ENCODE data around the gene SNTN.
"Not testable (repeated sequence)": the region's sequence is repeated elsewhere in the genome, so short reads cannot be mapped to it uniquely, and the experiment has no call there.

The SNTN gene

DNA sequence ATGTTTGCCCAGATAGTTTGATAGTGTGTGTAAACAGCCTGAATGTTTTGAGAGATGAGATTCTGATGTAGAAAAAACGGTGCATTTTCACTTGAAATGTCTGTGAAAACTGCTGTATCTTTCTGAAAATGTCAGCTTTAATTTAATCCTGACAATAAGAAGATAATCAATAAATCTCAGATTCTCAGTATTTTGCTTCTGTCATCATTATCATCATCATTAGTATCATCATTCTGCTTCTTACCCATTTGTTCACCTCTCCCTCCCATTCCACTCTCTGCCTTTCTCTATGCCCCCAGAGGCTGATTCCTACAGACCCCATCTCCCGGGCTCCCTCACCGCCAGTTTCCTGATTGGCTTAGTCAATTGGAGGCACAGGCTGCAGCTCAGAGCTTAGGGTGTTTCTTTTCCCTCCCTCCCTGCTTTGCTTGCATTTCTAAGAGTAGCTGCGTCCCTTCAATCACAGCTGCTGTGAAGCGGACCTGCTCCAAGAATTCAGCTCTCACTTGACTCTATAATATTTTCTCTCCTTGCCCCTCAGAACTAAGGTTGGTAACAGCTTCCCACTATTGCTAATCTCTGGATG lies 8.2 kb upstream of the SNTN start:
- in situ Hi-C loops (cut with HindIII; ENCODE audit: low sequenced_read_pairs): no loop called here

DNA sequence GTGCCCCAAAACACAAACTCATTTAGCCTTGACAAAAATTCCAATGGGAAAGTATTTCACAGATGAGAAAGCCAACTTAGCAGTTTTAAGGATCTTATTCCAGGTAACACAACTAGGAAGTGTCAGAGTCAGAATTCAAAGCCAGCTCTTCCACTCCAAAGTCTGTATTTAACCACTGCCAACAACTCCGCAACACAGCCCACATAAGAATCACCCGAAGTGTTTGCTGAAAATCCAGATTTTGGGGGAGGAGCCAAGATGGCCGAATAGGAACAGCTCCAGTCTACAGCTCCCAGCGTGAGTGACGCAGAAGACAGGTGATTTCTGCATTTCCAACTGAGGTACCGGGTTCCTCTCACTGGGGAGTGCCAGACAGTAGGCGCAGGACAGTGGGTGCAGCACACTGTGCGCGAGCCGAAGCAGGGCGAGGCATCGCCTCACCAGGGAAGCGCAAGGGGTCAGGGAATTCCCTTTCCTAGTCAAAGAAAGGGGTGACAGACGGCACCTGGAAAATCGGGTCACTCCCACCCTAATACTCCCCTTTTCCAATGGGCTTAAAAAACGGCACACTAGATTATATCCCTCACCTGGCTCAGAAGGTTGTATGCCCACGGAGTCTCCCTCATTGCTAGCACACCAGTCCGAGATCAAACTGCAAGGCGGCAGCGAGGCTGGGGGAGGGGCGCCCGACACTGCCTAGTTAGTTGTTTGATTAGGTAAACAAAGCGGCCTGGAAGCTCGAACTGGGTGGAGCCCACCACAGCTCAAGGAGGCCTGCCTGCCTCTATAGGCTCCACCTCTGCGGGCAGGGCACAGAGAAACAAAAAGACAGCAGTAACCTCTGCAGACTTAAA lies 7.3 kb upstream of the SNTN start:
- in situ Hi-C loops (cut with HindIII; ENCODE audit: low sequenced_read_pairs); H3K4me3 ChIP-seq (ENCODE audit: low read depth, low read length); DNase-seq (ENCODE audit: low read depth, low spot score): not testable (repeated sequence)

More for the DNA sequence above, 8.2 kb upstream of the SNTN start:
- H3K4me3 ChIP-seq (ENCODE audit: low read depth, low read length): no peak overlapping the region
- no peak for DNase-seq (ENCODE audit: low read depth, low spot score)
- TF ChIP-seq, protein P1, sequence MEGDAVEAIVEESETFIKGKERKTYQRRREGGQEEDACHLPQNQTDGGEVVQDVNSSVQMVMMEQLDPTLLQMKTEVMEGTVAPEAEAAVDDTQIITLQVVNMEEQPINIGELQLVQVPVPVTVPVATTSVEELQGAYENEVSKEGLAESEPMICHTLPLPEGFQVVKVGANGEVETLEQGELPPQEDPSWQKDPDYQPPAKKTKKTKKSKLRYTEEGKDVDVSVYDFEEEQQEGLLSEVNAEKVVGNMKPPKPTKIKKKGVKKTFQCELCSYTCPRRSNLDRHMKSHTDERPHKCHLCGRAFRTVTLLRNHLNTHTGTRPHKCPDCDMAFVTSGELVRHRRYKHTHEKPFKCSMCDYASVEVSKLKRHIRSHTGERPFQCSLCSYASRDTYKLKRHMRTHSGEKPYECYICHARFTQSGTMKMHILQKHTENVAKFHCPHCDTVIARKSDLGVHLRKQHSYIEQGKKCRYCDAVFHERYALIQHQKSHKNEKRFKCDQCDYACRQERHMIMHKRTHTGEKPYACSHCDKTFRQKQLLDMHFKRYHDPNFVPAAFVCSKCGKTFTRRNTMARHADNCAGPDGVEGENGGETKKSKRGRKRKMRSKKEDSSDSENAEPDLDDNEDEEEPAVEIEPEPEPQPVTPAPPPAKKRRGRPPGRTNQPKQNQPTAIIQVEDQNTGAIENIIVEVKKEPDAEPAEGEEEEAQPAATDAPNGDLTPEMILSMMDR (IDR thresholded peaks at IDR 0.05; ENCODE audit: low read depth, low read length): no peak

DNA sequence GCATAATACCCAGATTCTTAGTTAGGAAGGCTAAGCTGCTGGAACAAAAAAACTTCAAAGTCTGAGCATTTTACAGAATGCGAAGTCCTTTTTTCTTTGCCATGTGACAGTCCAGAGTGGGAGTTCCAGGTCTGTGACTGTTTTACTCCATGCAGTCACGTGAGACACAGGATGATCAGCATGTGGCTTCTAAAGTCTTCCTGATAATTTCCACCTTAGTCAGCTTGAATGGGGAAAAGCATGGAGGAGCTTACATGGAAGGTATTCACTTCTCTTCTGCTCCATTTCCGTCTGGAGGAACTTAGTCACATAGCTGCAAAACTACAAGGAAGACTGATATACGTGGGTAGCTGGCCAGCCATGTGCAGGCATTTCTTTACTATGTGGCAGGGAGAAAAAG lies 1.7 kb downstream of the SNTN start:
- TF ChIP-seq, protein P1 (IDR thresholded peaks at IDR 0.05; ENCODE audit: low read depth, low read length): no peak
- no peak for DNase-seq (ENCODE audit: low read depth, low spot score)
- in situ Hi-C loops (cut with HindIII; ENCODE audit: low sequenced_read_pairs): no loop called here
- no peak overlapping the region for H3K4me3 ChIP-seq (ENCODE audit: low read depth, low read length)

DNA sequence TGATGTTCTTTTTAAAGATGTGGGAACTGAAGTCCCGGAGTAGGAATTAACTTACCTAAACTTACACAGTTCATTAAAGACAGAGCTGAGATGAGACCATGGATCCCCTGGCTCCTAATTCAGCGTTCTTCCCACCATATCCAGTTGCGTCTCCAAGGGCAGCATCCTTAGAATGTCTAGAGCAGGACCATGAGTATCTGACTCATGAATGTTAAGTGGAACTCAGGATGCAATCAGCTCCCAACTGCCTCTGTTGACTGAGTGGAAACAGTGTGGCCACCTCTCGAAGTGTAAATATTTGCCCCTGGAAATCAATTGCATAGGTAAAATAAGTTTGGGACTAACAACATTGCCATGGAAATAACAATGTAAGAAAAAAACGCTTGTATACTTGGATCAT lies 2.5 kb downstream of the SNTN start:
- TF ChIP-seq, protein P1 (IDR thresholded peaks at IDR 0.05; ENCODE audit: low read depth, low read length): no peak
- H3K4me3 ChIP-seq (ENCODE audit: low read depth, low read length): no peak overlapping the region
- in situ Hi-C loops (cut with HindIII; ENCODE audit: low sequenced_read_pairs): no loop called here
- peak; percentile 5 for DNase-seq (ENCODE audit: low read depth, low spot score)

DNA sequence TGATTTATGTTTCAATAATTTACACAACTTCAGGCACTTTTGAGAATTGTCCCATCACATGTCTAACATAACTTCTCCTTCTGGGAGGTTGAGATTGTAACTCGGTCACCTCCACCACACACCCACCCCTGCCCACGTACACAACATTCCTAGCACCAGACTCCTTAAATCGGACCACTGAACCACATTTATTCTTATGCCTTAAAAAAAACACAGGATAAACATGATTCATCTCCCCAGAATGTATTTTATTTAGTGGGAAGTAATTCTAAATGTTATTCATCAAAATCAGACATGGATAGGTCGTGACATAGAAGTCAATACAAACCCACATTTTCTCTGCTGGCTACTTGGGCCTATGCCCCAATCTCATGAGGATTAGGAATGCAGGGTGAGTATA lies 3.0 kb downstream of the SNTN start:
- TF ChIP-seq, protein P1 (IDR thresholded peaks at IDR 0.05; ENCODE audit: low read depth, low read length): no peak
- in situ Hi-C loops (cut with HindIII; ENCODE audit: low sequenced_read_pairs): no loop called here
- H3K4me3 ChIP-seq (ENCODE audit: low read depth, low read length): no peak overlapping the region
- peak; percentile 78 for DNase-seq (ENCODE audit: low read depth, low spot score)

DNA sequence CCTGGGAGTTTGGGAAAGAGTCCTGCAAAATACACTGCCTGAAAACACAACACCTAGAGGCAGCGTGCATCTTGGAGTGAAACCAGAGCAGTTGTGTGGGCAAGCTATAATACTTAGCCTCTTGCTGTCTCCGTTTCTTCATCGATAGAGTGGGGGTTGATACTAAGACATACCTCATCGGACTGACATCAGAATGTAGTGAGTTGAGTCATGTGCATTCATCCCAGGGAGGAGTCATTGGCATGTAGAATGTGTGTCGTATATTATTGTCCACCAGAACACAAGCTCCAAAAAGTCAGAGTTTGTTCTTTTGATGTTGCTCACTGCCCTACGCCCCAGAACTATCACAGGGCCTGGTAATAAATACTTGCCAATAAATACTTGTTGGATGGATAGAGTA lies 4.3 kb downstream of the SNTN start:
- TF ChIP-seq, protein P1 (IDR thresholded peaks at IDR 0.05; ENCODE audit: low read depth, low read length): no peak
- in situ Hi-C loops (cut with HindIII; ENCODE audit: low sequenced_read_pairs): no loop called here
- peak; percentile 65 for DNase-seq (ENCODE audit: low read depth, low spot score)

DNA sequence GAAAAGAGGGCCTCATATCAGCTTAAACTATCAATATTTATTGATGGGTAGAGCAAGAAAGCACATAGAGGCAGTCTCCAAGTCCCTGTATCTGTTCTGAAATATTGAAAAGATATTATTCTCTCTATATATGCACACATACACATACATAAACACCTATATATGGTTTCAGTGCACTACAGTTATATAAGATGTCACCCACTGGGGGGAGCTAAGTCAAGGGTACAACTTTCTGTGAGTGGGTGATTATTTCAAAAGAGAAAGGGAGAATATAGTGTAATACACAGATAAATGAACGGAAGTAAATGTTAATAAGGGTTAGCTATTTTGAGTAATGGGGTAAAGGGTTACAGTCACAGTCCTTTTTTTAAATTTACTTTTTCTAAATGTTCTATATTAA lies 8.8 kb downstream of the SNTN start:
- in situ Hi-C loops (cut with HindIII; ENCODE audit: low sequenced_read_pairs): no loop called here

More for the DNA sequence above, 4.3 kb downstream of the SNTN start:
- no peak overlapping the region for H3K4me3 ChIP-seq (ENCODE audit: low read depth, low read length)

More for the DNA sequence above, 8.8 kb downstream of the SNTN start:
- no peak overlapping the region for H3K4me3 ChIP-seq (ENCODE audit: low read depth, low read length)
- DNase-seq (ENCODE audit: low read depth, low spot score): no peak
- TF ChIP-seq, protein P1 (IDR thresholded peaks at IDR 0.05; ENCODE audit: low read depth, low read length): peak; percentile 34
